Adrenal gland (tissue), 12 donors: Measurements from ENCODE around the gene COX10. TPM values are rescaled to one million over a fixed set of nuclear protein-coding genes. Genes with fewer than 3 reads are reported as not detected.

Experiments
- DNase-seq, 7 donors: peaks; one replicate each; pipeline ENCODE4 v3.0.0-alpha.2; 2019 to 2020
- H3K27ac ChIP-seq, 5 donors: fragments of 200-600 bp; sonication (generic) in 4 of 5; 1 replicate in 3 of 5; 2 replicates in 2 of 5; pipeline versions ENCODE4 v1.5.1 to v1.8.0; 2016 to 2020; ENCODE audit warnings: mild to moderate bottlenecking in 1 of 5
- H3K27me3 ChIP-seq: fragments of 200-600 bp; 2 replicates; pipeline ENCODE4 v1.8.0; 2021
- H3K36me3 ChIP-seq, 2 donors: fragments of 200-600 bp; replicated peaks in 1 of 2; 1 replicate in 1 of 2; 2 replicates in 1 of 2; pipeline versions ENCODE4 v1.5.1 to v1.8.0; 2018 to 2022
- H3K4me1 ChIP-seq, 2 donors: fragments of 200-600 bp; replicated peaks in 1 of 2; 1 replicate in 1 of 2; 2 replicates in 1 of 2; pipeline versions ENCODE4 v1.5.1 to v1.8.0; 2018 to 2021
- H3K4me3 ChIP-seq, 4 donors: fragments of 200-600 bp; sonication (generic) in 3 of 4; one replicate each; pipeline ENCODE4 v1.5.1; 2016 to 2018
- H3K9me3 ChIP-seq, 3 donors: fragments of 200-600 bp; sonication (generic) in 1 of 3; replicated peaks in 1 of 3; 1 replicate in 2 of 3; 2 replicates in 1 of 3; pipeline versions ENCODE4 v1.5.1 to v1.8.0; 2016 to 2021
- CTCF ChIP-seq, 6 experiments: fragments of 450-650 bp in 4 of 6; fragments of 200-600 bp in 2 of 6; sonication (generic) in 1 of 6; IDR thresholded peaks; 1 replicate in 5 of 6; 2 replicates in 1 of 6; pipeline versions ENCODE4 v1.5.1 to v1.8.0; 2016 to 2021; ENCODE audit warnings: antibody characterized with exemption in 6 of 6, mild to moderate bottlenecking in 2 of 6, moderate library complexity in 1 of 6
- POLR2A ChIP-seq, 2 donors: fragments of 450-650 bp; IDR thresholded peaks; one replicate each; pipeline ENCODE4 v1.6.1; 2017; ENCODE audit warnings: antibody characterized with exemption in 2 of 2, mild to moderate bottlenecking in 2 of 2, moderate library complexity in 1 of 2
- WGBS, 4 donors: extraction: QIAGEN DNeasy Blood & Tissue Kit in 2 of 4; methylation state at CpG; one replicate each; pipeline versions ENCODE4 v1.1.5 to v1.1.7; 2013 to 2017; 5-methylcytosine and 5-hydroxymethylcytosine counted together
- intact Hi-C, 2 donors: fragments of 100-400 bp; cut with DNase I; formaldehyde crosslinking; loops; one replicate each; pipeline versions ENCODE4 v1.14.1 to v1.15.0; 2022 to 2023
- polyA plus RNA-seq, 3 donors: library from polyadenylated mRNA; stranded (reverse); fragments of 200-250 nt in 2 of 3; fragments of 350-450 nt in 1 of 3; fragmentation: Illumina TruSeq in 1 of 3; extraction: RNeasy Lipid Tissue Mini Kit (QIAGEN cat#74804) in 1 of 3; gene quantifications; one replicate each; pipeline ENCODE4 v1.2.3, GENCODE V29; 2013 to 2014
- total RNA-seq, 9 donors: library from RNA; depleted of rRNA in 4 of 9; stranded (reverse); fragments of >200 nt in 4 of 9; fragments of 120-200 nt in 1 of 9; fragmentation: NEBNext Ultra II Directional in 1 of 9; extraction: Animal tissue kit (Norgen Biotek cat#: 25700) in 1 of 9; gene quantifications; one replicate each; pipeline versions ENCODE4 v1.1.0 to v1.2.4, GENCODE V29; 2013 to 2023
- donor health status: healthy with polysubstance abuse.
- donor health status: Bipolar disorder and iron deficiency.
- donor health status: DM: yes; HTN: yes; CAD: no.
- donor health status: DM: no; HTN: no; CAD: no.
- donor health status: DM: no; HTN: no; CAD: no.
- donor health status: DM: yes; HTN: yes; CAD: no.

Gene COX10
- total and polyA plus RNA-seq, 12 donors: 6.8 to 33.9 (median 14.7) TPM

DNA sequence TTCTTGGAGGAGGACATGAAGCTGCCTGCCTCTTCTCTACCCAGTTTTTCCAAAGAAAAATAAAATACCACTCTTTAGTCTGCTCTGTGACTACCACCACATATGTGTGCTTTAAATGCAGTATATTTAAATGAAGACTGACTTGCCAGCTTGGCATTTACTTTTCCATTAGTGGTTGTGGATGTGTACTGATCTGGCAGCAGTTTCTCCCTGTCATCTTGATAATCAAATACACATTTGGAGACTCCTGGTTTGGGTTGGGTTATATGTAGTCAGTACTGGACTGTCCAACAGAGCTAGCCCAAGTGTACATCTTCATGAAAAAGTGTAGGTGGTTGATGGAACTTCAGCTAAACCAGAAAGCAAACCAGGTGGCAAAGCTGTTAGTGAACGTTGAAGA is 19.9 kb downstream of the COX10 start:
- Histone ChIP-seq H3K36me3 (no peaks in the 10 kb centered on the region), H3K4me3 (no peak overlapping the region), H3K9me3 (no peaks in the 10 kb centered on the region), H3K4me1 (peaks cover 12 to 35% of the 10 kb centered on the region in 2 donors), H3K27ac (no peak overlapping the region), H3K27me3 (no peaks in the 10 kb centered on the region)
- no peak for DNase-seq
- intact Hi-C loops: no loop called here
- 83 to 100% (median 96%) methylated on average over 1 of the region's 1 CpG for WGBS, 4 donors
- no peak for TF ChIP-seq POLR2A (IDR thresholded peaks at IDR 0.05)
- TF ChIP-seq CTCF (IDR thresholded peaks at IDR 0.05): no peak

DNA sequence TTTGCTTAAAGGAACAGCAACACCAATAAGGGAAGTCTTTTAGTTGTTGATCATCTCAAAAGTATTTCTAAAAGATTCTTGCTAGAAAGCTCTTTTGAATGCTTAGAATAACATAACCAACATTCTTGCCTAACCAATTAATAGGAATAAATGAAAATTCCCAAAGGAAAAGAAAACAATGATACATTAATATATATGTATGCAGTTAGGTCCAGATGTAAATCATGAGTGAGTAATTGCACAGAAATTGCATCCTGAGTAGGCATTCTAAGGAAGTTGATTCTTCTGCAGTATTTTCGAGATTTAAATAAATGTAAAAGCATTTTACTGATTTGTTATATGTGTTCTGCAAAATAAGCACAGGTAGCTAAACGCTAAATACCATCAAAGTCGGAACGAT is 22.1 kb downstream of the COX10 start:
- DNase-seq: no peak
- Histone ChIP-seq H3K4me1 (peaks cover 12 to 35% of the 10 kb centered on the region in 2 donors), H3K4me3 (peak overlapping the region in 1 of 4 donors; percentile 31), H3K27ac (no peak overlapping the region), H3K27me3 (no peaks in the 10 kb centered on the region), H3K9me3 (no peaks in the 10 kb centered on the region), H3K36me3 (no peaks in the 10 kb centered on the region)
- 49 to 76% (median 64%) methylated on average over 4 of the region's 4 CpGs for WGBS, 4 donors
- intact Hi-C loops: no loop called here
- TF ChIP-seq CTCF (IDR thresholded peaks at IDR 0.05) (no peak), POLR2A (IDR thresholded peaks at IDR 0.05) (no peak)

- no peak for DNase-seq
- TF ChIP-seq POLR2A (IDR thresholded peaks at IDR 0.05) (no peak), CTCF (IDR thresholded peaks at IDR 0.05) (no peak)
- Histone ChIP-seq H3K4me1 (peaks cover 12 to 35% of the 10 kb centered on the region in 2 donors), H3K27me3 (no peaks in the 10 kb centered on the region), H3K27ac (peak overlapping the region in 2 of 5 donors; percentile 23 to 24), H3K9me3 (no peaks in the 10 kb centered on the region), H3K36me3 (no peaks in the 10 kb centered on the region), H3K4me3 (no peak overlapping the region)
- WGBS, 4 donors: 36 to 47% (median 39%) methylated on average over 1 of the region's 1 CpG
- intact Hi-C loops: no loop called here
These were observed 23.5 kb downstream of the COX10 start for GRCh38 chr17:14092808-14093207.

DNA sequence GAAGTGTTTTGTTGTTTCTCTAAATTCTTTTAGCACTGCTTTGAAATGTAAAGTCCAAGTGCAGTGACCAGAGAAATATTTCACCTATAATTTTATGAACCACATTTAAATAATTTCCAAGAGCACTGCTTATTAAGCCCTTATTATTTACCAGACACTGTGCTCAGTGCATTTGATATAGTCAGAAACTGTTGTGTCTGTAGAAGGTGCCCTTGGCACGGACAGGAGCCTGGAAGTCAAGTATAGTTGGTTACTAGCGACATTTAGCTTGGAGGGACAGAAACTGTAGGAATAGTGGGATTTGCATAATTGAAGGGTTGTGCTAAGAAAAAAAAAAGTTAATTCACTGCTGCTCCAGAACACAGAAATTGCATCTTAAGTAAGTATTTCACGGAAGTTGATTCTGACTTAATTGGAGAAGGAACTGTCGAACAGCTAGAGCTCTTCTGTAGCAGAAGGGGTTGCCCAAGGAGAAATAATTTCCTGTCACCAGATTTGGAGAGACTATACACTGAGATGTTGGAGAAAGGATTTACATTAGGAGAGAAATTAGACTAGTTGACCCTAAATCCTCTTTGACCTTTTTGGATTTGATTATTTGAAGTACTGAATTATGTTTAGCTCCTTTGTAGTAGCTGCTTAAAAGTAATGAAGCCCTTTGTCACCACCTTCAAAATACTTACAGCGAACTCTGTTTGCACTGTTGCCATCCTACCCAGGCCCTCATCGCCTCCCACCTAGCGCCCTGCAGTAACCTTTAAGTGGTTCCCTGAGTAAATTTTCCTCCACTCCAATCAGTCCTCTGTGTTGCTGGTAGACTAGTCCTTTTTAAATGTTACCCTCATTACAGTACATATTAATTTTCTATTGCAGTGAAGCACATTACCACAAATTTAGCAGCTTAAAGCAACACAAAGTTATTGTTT is 25.6 kb downstream of the COX10 start:
- Histone ChIP-seq H3K9me3 (no peaks in the 10 kb centered on the region), H3K27ac (no peak overlapping the region), H3K4me3 (no peak overlapping the region), H3K4me1 (peaks cover 12 to 35% of the 10 kb centered on the region in 2 donors), H3K27me3 (no peaks in the 10 kb centered on the region), H3K36me3 (no peaks in the 10 kb centered on the region)
- DNase-seq: no peak
- no peak for TF ChIP-seq POLR2A (IDR thresholded peaks at IDR 0.05)
- no peak for TF ChIP-seq CTCF (IDR thresholded peaks at IDR 0.05)
- intact Hi-C loops: no loop called here
- 85 to 95% (median 93%) methylated on average over 7 of the region's 7 CpGs for WGBS, 4 donors
